GM12864 (cell line): Measurements from ENCODE around the gene AGK.

Experiments
- DNase-seq: peaks from one replicate; pipeline ENCODE4 v3.0.0-alpha.2; 2011; ENCODE audit warnings: low read depth
- H3K4me3 ChIP-seq: 2 replicates; pipeline ENCODE4 v1.5.1; 2011; ENCODE audit warnings: mild to moderate bottlenecking, low read depth, low read length, control low read depth
- TF ChIP-seq, protein P1 (sequence below): IDR thresholded peaks from 2 replicates; pipeline ENCODE4 v1.5.1; 2011; ENCODE audit warnings: low read depth, mild to moderate bottlenecking, moderate library complexity, low read length, control low read depth, inconsistent platforms; ENCODE audit errors: missing control alignments

Gene AGK

DNA sequence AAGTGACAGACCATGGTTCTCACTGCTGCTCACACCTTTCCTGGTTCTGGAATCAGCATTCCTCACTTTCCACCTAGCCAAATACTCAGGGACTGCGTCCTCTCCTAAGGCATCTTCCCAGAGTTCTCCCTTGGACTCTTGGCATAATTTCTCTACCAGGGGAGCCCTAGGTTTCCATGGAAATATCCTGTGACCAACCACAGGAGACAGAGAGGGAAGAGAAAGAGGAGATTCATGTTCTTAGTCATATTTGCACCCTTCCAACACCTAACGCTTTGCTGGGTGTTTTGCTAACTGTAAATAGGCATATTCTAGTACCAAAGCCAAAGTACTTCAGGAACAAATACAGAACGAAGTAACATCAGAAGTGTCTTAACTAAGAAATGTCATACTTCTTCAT lies 122.1 kb downstream of the AGK start:
- TF ChIP-seq, protein P1, sequence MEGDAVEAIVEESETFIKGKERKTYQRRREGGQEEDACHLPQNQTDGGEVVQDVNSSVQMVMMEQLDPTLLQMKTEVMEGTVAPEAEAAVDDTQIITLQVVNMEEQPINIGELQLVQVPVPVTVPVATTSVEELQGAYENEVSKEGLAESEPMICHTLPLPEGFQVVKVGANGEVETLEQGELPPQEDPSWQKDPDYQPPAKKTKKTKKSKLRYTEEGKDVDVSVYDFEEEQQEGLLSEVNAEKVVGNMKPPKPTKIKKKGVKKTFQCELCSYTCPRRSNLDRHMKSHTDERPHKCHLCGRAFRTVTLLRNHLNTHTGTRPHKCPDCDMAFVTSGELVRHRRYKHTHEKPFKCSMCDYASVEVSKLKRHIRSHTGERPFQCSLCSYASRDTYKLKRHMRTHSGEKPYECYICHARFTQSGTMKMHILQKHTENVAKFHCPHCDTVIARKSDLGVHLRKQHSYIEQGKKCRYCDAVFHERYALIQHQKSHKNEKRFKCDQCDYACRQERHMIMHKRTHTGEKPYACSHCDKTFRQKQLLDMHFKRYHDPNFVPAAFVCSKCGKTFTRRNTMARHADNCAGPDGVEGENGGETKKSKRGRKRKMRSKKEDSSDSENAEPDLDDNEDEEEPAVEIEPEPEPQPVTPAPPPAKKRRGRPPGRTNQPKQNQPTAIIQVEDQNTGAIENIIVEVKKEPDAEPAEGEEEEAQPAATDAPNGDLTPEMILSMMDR, result no peak
- H3K4me3 ChIP-seq, result no peak overlapping the region
- DNase-seq, result no peak

DNA sequence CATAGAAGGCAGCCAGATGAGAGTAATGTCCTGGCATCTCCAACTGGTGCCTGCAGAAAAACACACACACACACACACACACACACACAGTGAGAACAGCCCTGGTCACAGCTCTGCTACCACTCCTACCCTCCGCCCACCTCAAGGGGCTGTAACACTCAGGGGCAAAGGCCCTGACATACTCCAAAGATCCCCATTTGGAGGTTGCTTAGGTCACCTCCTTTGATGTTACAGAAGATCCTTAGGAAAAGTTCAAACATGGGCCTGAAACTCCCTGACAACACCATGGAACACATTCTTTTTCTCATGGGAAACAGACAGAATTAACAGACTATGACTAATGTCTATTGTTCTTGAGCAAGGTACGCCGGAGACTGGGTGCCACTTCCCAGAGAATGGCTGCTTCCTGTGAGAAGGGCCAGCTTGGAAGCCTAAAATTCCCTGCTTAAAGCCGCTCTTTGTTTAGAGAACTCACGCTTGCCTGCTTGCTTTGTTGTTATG lies 123.0 kb downstream of the AGK start:
- DNase-seq, result no peak
- TF ChIP-seq, protein P1, result no peak
- no peak overlapping the region for H3K4me3 ChIP-seq

DNA sequence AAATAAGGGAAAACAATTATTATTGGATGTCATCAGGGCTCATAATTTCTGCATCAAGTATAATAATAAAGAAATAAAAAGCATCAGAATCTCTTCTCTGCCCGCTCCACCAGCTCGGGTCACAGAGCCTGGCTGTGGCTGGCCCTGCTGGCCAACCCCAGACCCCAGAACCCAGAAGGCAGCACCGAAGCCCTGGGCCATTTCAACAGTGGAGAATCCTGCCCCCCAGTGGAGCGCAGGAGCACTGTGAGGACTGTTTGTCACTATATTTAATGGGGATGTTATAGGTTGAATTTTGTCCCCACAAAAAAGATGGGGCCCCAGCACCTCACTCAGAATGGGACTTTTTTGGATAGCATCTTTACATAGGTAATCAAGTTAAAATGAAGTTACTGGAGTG lies 123.5 kb downstream of the AGK start:
- DNase-seq, result no peak
- TF ChIP-seq, protein P1, result peak; percentile 42
- H3K4me3 ChIP-seq, result no peak overlapping the region

DNA sequence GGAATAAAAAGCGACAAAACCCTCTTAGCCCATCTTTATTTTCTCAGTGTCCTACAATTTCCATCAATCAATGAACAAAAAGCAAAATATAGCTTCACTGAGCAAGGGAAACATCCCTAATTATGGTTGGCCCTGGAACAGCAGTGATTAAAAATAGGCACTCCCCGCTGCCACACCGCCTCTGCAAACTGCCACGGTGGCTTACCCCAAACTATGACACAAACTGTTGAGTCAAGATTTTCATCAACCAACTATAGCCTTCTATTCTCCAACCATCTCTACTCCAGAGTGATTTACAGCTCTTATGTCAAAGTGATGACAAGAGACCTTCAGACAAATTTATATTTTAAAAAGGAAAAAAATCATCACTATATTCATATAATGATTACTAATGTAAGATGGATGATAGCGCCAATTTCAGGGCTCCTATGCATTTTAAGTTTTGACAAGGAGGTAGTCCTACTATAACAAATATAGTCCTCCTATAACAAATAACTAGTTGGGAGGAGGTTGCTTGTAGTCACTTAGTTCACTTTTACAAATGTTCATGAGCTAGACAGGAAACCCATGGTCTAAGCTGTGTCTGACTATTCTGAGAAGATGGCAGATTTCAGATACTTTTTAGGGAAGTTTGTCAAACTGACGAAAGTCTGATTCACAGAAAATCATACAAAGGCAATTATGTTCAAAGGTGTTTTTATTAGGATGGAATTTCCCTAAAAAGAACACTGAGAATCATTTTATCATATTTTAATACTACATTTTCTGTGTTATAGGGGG lies 124.4 kb downstream of the AGK start:
- TF ChIP-seq, protein P1, result no peak
- H3K4me3 ChIP-seq, result no peak overlapping the region
- DNase-seq, result no peak

DNA sequence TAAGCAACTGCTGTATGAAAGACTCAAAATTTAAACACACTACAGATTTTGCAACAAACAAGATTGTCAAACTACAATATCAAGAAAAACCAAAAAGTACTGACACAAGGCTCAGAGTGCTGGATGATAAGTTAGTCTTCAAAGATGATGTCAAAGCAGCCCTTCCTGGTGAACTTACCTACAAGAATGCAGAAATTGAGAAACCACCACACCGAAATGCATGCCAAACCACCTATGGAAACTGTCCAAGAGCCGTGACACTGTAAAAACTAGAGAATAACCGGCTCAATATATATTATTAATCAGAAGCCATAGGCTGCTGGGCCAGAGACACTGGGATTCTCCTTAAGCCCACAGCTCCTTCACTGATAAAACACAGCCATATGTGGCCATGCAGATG lies 125.4 kb downstream of the AGK start:
- no peak overlapping the region for H3K4me3 ChIP-seq
- DNase-seq, result no peak
- TF ChIP-seq, protein P1, result no peak

DNA sequence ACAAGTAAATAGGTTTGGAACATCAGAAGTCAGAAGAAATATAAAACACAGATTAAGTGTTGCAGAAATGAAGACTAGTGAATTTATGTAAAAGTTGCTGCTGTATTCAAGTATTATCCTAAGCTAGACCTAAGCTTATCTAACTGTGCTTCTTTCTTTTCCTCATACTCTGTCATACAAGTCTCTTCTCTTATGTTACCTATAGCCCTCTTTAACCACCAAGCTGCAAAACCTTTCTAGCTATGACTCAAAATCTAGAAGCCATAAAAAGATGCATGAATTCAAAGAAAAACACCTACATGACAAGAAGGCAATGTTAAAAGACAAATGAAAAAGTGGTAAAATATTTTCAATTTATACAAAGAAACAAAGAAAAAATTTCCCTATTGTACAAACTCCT lies 127.8 kb downstream of the AGK start:
- H3K4me3 ChIP-seq, result no peak overlapping the region
- DNase-seq, result no peak
- TF ChIP-seq, protein P1, result no peak

DNA sequence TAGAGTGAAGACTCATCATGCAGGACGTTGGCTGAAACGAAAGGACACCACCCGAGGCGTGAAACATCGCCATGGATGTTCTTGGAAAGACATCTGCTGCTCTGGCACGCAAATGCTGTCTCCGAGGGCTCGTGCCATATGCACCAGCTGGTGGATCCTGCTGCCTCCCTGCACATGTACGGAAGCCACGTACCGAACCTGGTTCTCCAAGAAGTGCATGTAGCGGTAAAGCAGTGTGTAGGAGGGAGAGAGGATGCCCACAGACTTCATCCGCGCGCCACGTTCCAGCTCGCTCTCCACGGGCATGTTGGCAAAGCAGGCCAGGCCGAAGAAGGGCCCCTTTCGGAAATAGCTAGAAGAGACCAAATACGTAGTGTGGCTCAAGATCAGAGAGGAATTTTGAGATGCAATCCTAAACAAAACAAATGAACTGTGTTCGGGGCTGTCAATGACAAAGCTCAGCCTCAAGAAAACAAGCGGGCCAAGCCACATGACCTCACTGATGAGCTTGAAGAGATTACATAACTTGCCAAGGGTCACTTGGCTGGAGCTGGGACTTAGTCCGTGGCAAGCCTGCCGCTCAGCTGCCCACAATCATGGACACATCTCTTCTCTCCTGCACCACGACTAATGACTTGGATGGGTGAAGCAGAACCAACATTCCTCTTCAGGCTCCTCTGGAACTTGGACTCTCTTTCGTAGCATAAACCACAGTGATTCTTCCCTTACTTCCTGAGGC lies 134.2 kb downstream of the AGK start:
- TF ChIP-seq, protein P1, result no peak
- no peak overlapping the region for H3K4me3 ChIP-seq
- DNase-seq, result no peak
